A549 (cell line): ENCODE measurements around the gene IL17RE. TPM values are rescaled to one million over a fixed set of nuclear protein-coding genes. Genes with fewer than 3 reads are reported as not detected.

Experiments used
- ATAC-seq, 2 experiments: fragments of 200-7000 bp in 1 of 2; fragments of >200 bp in 1 of 2; cut with Nextera tagmentation in 1 of 2; cut with Tn5 transposase in 1 of 2; 3 replicates each; pipeline versions ENCODE4 v1.8.0 to v1.9.1; 2018 to 2020; ENCODE audit warnings: mild to moderate bottlenecking in 1 of 2, moderate library complexity in 1 of 2
- CTCF ChIA-PET: fragments of 300-600 bp; sonication (Branson Sonifier 250); formaldehyde crosslinking; extraction: SDS; loops from one replicate; lab custom pipeline; 2021; ENCODE audit warnings: antibody characterized with exemption, inconsistent platforms; lab: Yijun Ruan, JAX
- POLR2A ChIA-PET: fragments of 350-600 bp; formaldehyde crosslinking; extraction: SDS; loops from one replicate; lab custom pipeline; 2021; ENCODE audit warnings: antibody characterized with exemption, inconsistent platforms; lab: Yijun Ruan, JAX
- DNase-seq, 2 experiments: peaks; one replicate each; pipeline versions ENCODE4 v3.0.0 to v3.0.0-alpha.2; 2011 to 2016; ENCODE audit warnings: low read depth in 1 of 2, low spot score in 1 of 2
- FAIRE-seq: peaks from 2 replicates; lab custom pipeline; 2011; peaks lifted over from hg19 to GRCh38; lab: Jason Lieb, UNC
- H3K27ac ChIP-seq, 2 experiments: fragments of >200 bp; sonication (Bioruptor Twin); formaldehyde crosslinking; 3 replicates each; pipeline ENCODE4 v1.5.1; 2016 to 2017
- H3K4me1 ChIP-seq: fragments of >200 bp; sonication (Bioruptor Twin); formaldehyde crosslinking; 3 replicates; pipeline ENCODE4 v1.6.1; 2016
- H3K4me2 ChIP-seq: fragments of >200 bp; sonication (Bioruptor Twin); formaldehyde crosslinking; 3 replicates; pipeline ENCODE4 v1.6.1; 2016
- H3K4me3 ChIP-seq: fragments of >200 bp; sonication (Bioruptor Twin); formaldehyde crosslinking; 3 replicates; pipeline ENCODE4 v1.5.1; 2016
- H3K9me3 ChIP-seq: fragments of >200 bp; sonication (Bioruptor Twin); formaldehyde crosslinking; 3 replicates; pipeline ENCODE4 v1.6.1; 2016
- CEBPB ChIP-seq, 2 experiments: fragments of >200 bp in 1 of 2; sonication (Bioruptor Twin) in 1 of 2; formaldehyde crosslinking in 1 of 2; IDR thresholded peaks; 2 replicates each; pipeline ENCODE4 v1.6.1; 2012 to 2016
- EHF ChIP-seq: fragments of 250-450 bp; sonication (Bioruptor Pico); IDR thresholded peaks from 2 replicates; pipeline ENCODE4 v1.5.0; 2020; ENCODE audit warnings: mild to moderate bottlenecking
- ESRRA ChIP-seq: fragments of 150-350 bp; IDR thresholded peaks from 2 replicates; pipeline ENCODE4 v1.6.1; 2014; ENCODE audit warnings: mild to moderate bottlenecking, low read length, borderline replicate concordance
- HOXB13 ChIP-seq: fragments of 250-450 bp; sonication (Bioruptor Pico); IDR thresholded peaks from 2 replicates; pipeline ENCODE4 v1.5.0; 2020; ENCODE audit warnings: low read depth, mild to moderate bottlenecking, moderate library complexity
- HOXB5 ChIP-seq: fragments of 250-450 bp; sonication (Bioruptor Pico); IDR thresholded peaks from 2 replicates; pipeline ENCODE4 v1.5.0; 2020; ENCODE audit warnings: mild to moderate bottlenecking, moderate library complexity
- JUNB ChIP-seq: fragments of >200 bp; sonication (Bioruptor Twin); formaldehyde crosslinking; IDR thresholded peaks from 2 replicates; pipeline ENCODE4 v1.6.1; 2016
- KDM5A ChIP-seq: fragments of 200-600 bp; sonication (generic); IDR thresholded peaks from 2 replicates; pipeline ENCODE4 v1.6.1; 2016; ENCODE audit warnings: antibody characterized with exemption, mild to moderate bottlenecking
- MAFK ChIP-seq: fragments of 450-650 bp; IDR thresholded peaks from 2 replicates; pipeline ENCODE4 v1.6.1; 2014; ENCODE audit not compliant: partially characterized antibody
- MAZ ChIP-seq: fragments of 150-350 bp; IDR thresholded peaks from 2 replicates; pipeline ENCODE4 v1.6.1; 2014; ENCODE audit warnings: antibody characterized with exemption, low read depth, low read length, borderline replicate concordance
- MYC ChIP-seq: IDR thresholded peaks from 2 replicates; pipeline ENCODE4 v1.6.1; 2012; ENCODE audit warnings: mild to moderate bottlenecking, inconsistent platforms, low read length, improper control_type of control experiment, borderline replicate concordance
- NFE2L2 ChIP-seq: fragments of 150-350 bp; conservative IDR thresholded peaks from 2 replicates; pipeline ENCODE4 v1.6.1; 2014; ENCODE audit warnings: low read length
- NR3C1 ChIP-seq: fragments of >200 bp; sonication (Bioruptor Twin); formaldehyde crosslinking; IDR thresholded peaks from 3 replicates; pipeline ENCODE4 v1.6.1; 2017
- POLR2A ChIP-seq: IDR thresholded peaks from 2 replicates; pipeline ENCODE4 v1.6.1; 2012; ENCODE audit warnings: mild to moderate bottlenecking, low read length
- RAD21 ChIP-seq, 2 experiments: fragments of >200 bp in 1 of 2; sonication (Bioruptor Twin) in 1 of 2; formaldehyde crosslinking in 1 of 2; IDR thresholded peaks in 1 of 2; conservative IDR thresholded peaks in 1 of 2; 2 replicates in 1 of 2; 3 replicates in 1 of 2; pipeline ENCODE4 v1.6.1; 2012 to 2018; ENCODE audit warnings: inconsistent platforms in 1 of 2
- REST ChIP-seq: fragments of 200-600 bp; sonication (generic); IDR thresholded peaks from 2 replicates; pipeline ENCODE4 v1.6.1; 2016; ENCODE audit warnings: antibody characterized with exemption, mild to moderate bottlenecking, moderate library complexity
- RFX5 ChIP-seq: fragments of 450-650 bp; IDR thresholded peaks from 2 replicates; pipeline ENCODE4 v1.7.1; 2014; ENCODE audit warnings: antibody characterized with exemption, mild to moderate bottlenecking, moderate library complexity
- TFCP2L1 ChIP-seq: fragments of 250-450 bp; sonication (Bioruptor Pico); IDR thresholded peaks from 2 replicates; pipeline ENCODE4 v1.5.0; 2021; ENCODE audit warnings: mild to moderate bottlenecking
- WGBS: methylation state at CpG from one replicate; pipeline ENCODE4 v1.1.6; 2017; ENCODE audit errors: missing lambda C conversion rate; 5-methylcytosine and 5-hydroxymethylcytosine counted together
- polyA plus RNA-seq, 4 experiments: library from polyadenylated mRNA; depleted of rRNA in 3 of 4; stranded (reverse); fragments of >200 nt; fragmentation: RNase III in 1 of 4; extraction: RNeasy Plus Mini Kit Qiagen cat#74134 plus additional on column Dnase treatment in 1 of 4; gene quantifications; 2 replicates in 3 of 4; 3 replicates in 1 of 4; pipeline ENCODE4 v1.2.3, GENCODE V29; 2011 to 2017
- TF ChIP-seq, protein P1 (sequence below): IDR thresholded peaks from 2 replicates; pipeline ENCODE4 v1.6.1; 2012; ENCODE audit warnings: low read depth, borderline replicate concordance
- TF ChIP-seq, protein P2 (sequence below): fragments of 450-650 bp; IDR thresholded peaks from 2 replicates; pipeline ENCODE4 v1.6.1; 2014; ENCODE audit warnings: antibody characterized with exemption

IL17RE gene
- polyA plus RNA-seq, 2 of the 4 experiments (the other 2 are of a cell fraction) = 0.44 to 0.53 TPM

DNA sequence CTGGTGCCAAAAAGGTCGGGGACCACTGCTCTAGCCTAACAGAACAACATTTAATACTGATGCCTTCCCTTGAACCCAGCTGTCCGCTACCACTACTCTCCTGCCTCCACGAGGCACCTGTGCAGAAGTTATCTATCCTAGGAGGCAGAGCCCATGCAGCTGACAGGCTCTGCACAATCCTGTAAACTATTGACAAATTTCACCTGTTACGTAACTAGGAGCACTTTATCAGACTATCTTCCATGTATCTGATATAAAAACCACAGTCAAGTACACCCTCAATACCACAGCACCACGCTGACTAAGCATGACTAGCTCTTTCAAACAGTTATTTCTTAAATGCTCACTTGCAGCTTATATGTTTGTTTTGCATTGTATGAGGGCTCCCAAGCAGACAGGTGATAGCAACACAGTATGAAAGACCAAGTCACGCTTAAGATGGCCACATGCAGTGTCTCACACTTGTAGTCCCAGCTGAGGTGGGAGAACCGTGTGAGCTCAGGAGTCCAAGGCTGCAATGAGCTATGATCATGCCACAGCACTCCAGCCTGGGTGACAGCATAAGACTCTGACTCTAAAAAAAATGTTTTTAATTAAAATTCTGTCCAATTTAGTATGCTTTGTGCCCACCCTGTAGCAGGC lies 9.8 kb downstream of the IL17RE start:
- CTCF ChIA-PET = interaction anchor here (0.6 to 11.4 kb wide), 10 partner anchors 8 to 196 kb away, joined by 3 to 73 read pairs (median 5); partner anchors contain the start of genes CRELD1 and IL17RE
- POLR2A ChIA-PET = interaction anchor here (0.8 to 1.4 kb wide), 6 partner anchors 12 to 68 kb away, joined by 3 to 5 read pairs (median 4); partner anchors contain the start of genes CRELD1 and RPUSD3
- no peak for ATAC-seq
- WGBS = 59% methylated on average over 7 of the region's 7 CpGs
- H3K4me2 ChIP-seq = peak overlapping the region; percentile 40
- FAIRE-seq = no peak
- peaks cover 40% of the 10 kb centered on the region for H3K4me1 ChIP-seq
- DNase-seq = peak in 1 of 2 experiments; percentile 39
- TF ChIP-seq NFE2L2 = peak; percentile 53; the same call in 1 of the 2 replicates
- peak; percentile 9 to 55; a peak in 1 of 4 replicates for TF ChIP-seq CEBPB (IDR thresholded peaks at IDR 0.05)
- TF ChIP-seq HOXB13 (CRISPR knock-in tag) = no peak
- TF ChIP-seq POLR2A = no peak
- TF ChIP-seq MYC = no peak
- TF ChIP-seq JUNB = 0 out of 2 replicates have a peak, but pooled peaks have one; percentile 12
- no peak for TF ChIP-seq REST
- TF ChIP-seq MAFK = peak; percentile 71
- no peak overlapping the region for H3K4me3 ChIP-seq
- no peaks in the 10 kb centered on the region for H3K9me3 ChIP-seq
- H3K27ac ChIP-seq = peak overlapping the region in 1 of 2 experiments; percentile 55; a peak in 4 of 6 replicates

- no peak for FAIRE-seq
- Histone ChIP-seq H3K4me2 (no peak overlapping the region), H3K4me3 (no peak overlapping the region), H3K27ac (peak overlapping the region; percentile 4 to 89; a peak in 1 of 6 replicates), H3K4me1 (peaks cover 40% of the 10 kb centered on the region), H3K9me3 (no peaks in the 10 kb centered on the region)
- TF ChIP-seq KDM5A (no peak), RFX5 (no peak), RAD21 (conservative IDR thresholded peaks at IDR 0.05 in 1 of 2, IDR thresholded peaks at IDR 0.05 in 1 of 2) (no peak), ESRRA (no peak), EHF (CRISPR knock-in tag) (no peak), MAZ (no peak), NR3C1 (no peak)
- TF ChIP-seq, protein P1, sequence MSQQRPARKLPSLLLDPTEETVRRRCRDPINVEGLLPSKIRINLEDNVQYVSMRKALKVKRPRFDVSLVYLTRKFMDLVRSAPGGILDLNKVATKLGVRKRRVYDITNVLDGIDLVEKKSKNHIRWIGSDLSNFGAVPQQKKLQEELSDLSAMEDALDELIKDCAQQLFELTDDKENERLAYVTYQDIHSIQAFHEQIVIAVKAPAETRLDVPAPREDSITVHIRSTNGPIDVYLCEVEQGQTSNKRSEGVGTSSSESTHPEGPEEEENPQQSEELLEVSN = no peak
- ATAC-seq = no peak
- DNase-seq = no peak
- ChIA-PET CTCF (interaction anchor here (0.6 to 11.4 kb wide), 12 partner anchors 11 to 562 kb away, joined by 3 to 73 read pairs (median 5); partner anchors contain the start of genes CRELD1 and IL17RE), POLR2A (interaction anchor here (1.3 to 1.4 kb wide), 2 partner anchors 16 to 33 kb away, joined by 5 read pairs; no protein-coding TSS in a partner anchor)
- 70% methylated on average over 5 of the region's 5 CpGs for WGBS
These were observed 11.0 kb downstream of the IL17RE start for GRCh38 chr3:9913601-9914000.

- peaks cover 40% of the 10 kb centered on the region for H3K4me1 ChIP-seq
- POLR2A ChIA-PET = interaction anchor here (1.3 kb wide), 1 partner anchor 33 kb away, joined by 5 read pairs; no protein-coding TSS in a partner anchor
- FAIRE-seq = no peak
These were observed 11.4 kb downstream of the IL17RE start for GRCh38 chr3:9914011-9914410.

More at GRCh38 chr3:9914011-9914410, 11.4 kb downstream of the IL17RE start:
- no peak for ATAC-seq
- no peak overlapping the region for H3K4me2 ChIP-seq
- H3K27ac ChIP-seq = peak overlapping the region in 1 of 2 experiments; percentile 89; a peak in 3 of 6 replicates
- DNase-seq = no peak
- H3K9me3 ChIP-seq = no peaks in the 10 kb centered on the region
- WGBS = 75% methylated on average over 1 of the region's 1 CpG
- CTCF ChIA-PET = interaction anchor here (0.7 to 11.4 kb wide), 12 partner anchors 12 to 198 kb away, joined by 3 to 73 read pairs (median 6); partner anchors contain the start of genes CRELD1, IL17RE and RPUSD3
- TF ChIP-seq HOXB5 (no peak), KDM5A (no peak), TFCP2L1 (CRISPR knock-in tag) (no peak), NFE2L2 (no peak)
- TF ChIP-seq, protein P2, sequence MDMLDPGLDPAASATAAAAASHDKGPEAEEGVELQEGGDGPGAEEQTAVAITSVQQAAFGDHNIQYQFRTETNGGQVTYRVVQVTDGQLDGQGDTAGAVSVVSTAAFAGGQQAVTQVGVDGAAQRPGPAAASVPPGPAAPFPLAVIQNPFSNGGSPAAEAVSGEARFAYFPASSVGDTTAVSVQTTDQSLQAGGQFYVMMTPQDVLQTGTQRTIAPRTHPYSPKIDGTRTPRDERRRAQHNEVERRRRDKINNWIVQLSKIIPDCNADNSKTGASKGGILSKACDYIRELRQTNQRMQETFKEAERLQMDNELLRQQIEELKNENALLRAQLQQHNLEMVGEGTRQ = no peak
- TF ChIP-seq, all 56 proteins: peak for 0
- no peak overlapping the region for H3K4me3 ChIP-seq
